ENCODE measurements around the gene AKAP12. TPM values are rescaled to one million over a fixed set of nuclear protein-coding genes. Genes with fewer than 3 reads are reported as not detected.

AKAP12 gene, protein sequence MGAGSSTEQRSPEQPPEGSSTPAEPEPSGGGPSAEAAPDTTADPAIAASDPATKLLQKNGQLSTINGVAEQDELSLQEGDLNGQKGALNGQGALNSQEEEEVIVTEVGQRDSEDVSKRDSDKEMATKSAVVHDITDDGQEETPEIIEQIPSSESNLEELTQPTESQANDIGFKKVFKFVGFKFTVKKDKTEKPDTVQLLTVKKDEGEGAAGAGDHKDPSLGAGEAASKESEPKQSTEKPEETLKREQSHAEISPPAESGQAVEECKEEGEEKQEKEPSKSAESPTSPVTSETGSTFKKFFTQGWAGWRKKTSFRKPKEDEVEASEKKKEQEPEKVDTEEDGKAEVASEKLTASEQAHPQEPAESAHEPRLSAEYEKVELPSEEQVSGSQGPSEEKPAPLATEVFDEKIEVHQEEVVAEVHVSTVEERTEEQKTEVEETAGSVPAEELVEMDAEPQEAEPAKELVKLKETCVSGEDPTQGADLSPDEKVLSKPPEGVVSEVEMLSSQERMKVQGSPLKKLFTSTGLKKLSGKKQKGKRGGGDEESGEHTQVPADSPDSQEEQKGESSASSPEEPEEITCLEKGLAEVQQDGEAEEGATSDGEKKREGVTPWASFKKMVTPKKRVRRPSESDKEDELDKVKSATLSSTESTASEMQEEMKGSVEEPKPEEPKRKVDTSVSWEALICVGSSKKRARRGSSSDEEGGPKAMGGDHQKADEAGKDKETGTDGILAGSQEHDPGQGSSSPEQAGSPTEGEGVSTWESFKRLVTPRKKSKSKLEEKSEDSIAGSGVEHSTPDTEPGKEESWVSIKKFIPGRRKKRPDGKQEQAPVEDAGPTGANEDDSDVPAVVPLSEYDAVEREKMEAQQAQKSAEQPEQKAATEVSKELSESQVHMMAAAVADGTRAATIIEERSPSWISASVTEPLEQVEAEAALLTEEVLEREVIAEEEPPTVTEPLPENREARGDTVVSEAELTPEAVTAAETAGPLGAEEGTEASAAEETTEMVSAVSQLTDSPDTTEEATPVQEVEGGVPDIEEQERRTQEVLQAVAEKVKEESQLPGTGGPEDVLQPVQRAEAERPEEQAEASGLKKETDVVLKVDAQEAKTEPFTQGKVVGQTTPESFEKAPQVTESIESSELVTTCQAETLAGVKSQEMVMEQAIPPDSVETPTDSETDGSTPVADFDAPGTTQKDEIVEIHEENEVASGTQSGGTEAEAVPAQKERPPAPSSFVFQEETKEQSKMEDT (N-terminal part only)
- polyA plus RNA-seq (2013, experiment 1 of 2): 44.8 TPM
- polyA plus RNA-seq (2013, experiment 2 of 2): 49.1 TPM

DNA sequence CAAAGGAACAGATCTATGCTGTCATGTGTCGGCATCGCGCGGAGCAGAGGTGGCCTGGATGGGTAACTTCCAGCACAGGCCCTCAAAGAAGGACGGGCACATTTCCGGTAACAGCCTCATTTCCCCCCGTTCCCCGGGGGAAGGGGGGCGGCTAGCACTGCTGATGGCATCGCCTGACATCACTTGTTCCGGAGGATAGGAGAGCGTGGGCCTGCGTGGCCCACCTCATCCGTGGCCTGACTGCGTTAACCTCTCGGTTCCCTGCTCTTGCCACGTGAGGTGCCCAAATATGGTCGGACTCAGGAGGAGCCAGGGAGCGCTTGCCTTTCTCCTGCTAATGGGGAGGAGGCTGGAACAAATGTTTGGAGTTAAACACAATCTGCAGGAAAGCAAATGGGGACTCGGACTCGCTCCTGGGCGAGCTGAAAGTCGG is at the start of gene AKAP12:
TSS of gene AKAP12 (plus strand) at position 365 of the 433 bp plus-strand sequence. CDS start 596 bp downstream, outside the sequence.
- Histone ChIP-seq H3K4me3 (ENCODE audit: low read length) (peak within 1 kb of the TSS; percentile 91), H3K9ac (ENCODE audit: low read depth, low read length) (peak within 1 kb of the TSS; percentile 78), H3K27me3 (ENCODE audit: insufficient read depth, low read length) (peaks cover 12% of the 10 kb centered on the region; the same call in 1 of the 2 replicates), H3K4me1 (ENCODE audit: insufficient read depth, low read length) (peaks cover 21% of the 10 kb centered on the region), H3K9me3 (ENCODE audit: insufficient read depth, low read depth, low read length) (no peaks in the 10 kb centered on the region), H3K27ac (ENCODE audit: low read depth, low read length) (peak within 1 kb of the TSS; percentile 94), H3K36me3 (ENCODE audit: insufficient read depth, low read length) (no peaks in the 10 kb centered on the region)
- 10% methylated on average over 23 of the region's 23 CpGs for WGBS

DNA sequence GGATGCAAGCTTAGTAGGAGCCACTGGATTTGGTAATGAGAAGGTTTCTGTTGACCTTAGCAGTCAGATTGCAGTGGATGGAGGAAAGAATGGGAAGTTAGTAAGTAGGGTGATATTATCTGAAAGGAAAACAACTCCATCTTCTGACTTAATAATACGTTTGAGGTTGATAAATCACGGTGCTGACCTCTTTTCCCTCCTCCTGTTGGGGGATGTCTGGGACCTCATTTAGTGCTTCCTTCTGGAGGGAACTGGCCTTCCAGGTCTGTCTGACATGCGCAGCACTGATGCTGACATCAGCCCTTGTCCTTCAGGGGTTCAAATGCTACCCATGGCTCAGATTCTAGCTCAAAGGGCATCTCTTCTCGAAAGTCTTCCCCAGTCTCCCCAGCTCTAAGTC is 48.2 kb upstream of the AKAP12 start:
- 87% methylated on average over 4 of the region's 4 CpGs for WGBS
- Histone ChIP-seq H3K27ac (ENCODE audit: low read depth, low read length) (no peak overlapping the region), H3K27me3 (ENCODE audit: insufficient read depth, low read length) (no peaks in the 10 kb centered on the region), H3K9me3 (ENCODE audit: insufficient read depth, low read depth, low read length) (no peaks in the 10 kb centered on the region), H3K4me3 (ENCODE audit: low read length) (no peak overlapping the region), H3K36me3 (ENCODE audit: insufficient read depth, low read length) (no peaks in the 10 kb centered on the region), H3K9ac (ENCODE audit: low read depth, low read length) (no peak overlapping the region), H3K4me1 (ENCODE audit: insufficient read depth, low read length) (peaks cover 5% of the 10 kb centered on the region; the same call in 1 of the 2 replicates)

DNA sequence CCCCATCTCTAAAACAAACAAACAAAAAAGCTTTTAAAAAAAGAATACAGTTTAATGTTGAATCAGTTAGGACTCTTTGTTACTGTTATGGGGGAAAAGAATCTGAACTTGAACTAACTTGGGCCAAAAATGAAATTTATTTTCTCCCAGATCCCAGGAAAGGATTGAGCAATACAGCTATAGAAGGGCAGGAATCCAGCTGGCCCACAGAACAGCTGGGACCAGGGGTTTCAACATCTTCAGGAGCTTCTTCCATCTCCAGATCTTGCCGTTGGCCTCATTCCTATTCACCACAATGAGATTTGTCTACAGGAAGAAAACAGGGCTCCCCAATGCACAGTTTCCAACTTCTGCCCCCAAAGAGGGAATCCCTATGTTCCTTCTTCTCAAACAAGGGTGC is 43.2 kb upstream of the AKAP12 start:
- Histone ChIP-seq H3K27me3 (ENCODE audit: insufficient read depth, low read length) (no peaks in the 10 kb centered on the region), H3K4me1 (ENCODE audit: insufficient read depth, low read length) (no peaks in the 10 kb centered on the region), H3K9ac (ENCODE audit: low read depth, low read length) (no peak overlapping the region), H3K4me3 (ENCODE audit: low read length) (no peak overlapping the region), H3K27ac (ENCODE audit: low read depth, low read length) (no peak overlapping the region), H3K36me3 (ENCODE audit: insufficient read depth, low read length) (no peaks in the 10 kb centered on the region), H3K9me3 (ENCODE audit: insufficient read depth, low read depth, low read length) (no peaks in the 10 kb centered on the region)
- WGBS: 96% methylated on average over 1 of the region's 1 CpG

DNA sequence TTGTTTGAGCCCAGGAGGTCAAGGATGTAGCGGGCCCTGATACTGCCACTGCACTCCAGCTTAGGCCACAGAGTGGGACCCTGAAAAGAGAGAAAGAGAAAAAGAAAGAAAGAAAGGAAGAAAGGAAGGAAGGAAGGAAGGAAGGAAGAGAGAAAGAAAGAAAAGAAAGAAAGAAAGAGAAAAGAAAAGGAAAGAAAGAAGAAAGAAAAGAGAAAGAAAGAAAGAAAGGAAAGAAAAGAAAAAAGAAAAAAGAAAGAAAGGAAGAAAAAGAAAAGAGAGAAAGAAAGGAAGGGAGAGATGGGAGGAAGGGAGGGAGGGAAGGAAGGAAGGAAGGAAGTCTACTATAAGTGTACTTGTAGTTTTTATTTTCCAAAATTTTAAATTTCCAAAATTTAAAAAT is 42.2 kb upstream of the AKAP12 start:
- Histone ChIP-seq H3K9me3 (ENCODE audit: insufficient read depth, low read depth, low read length) (no peaks in the 10 kb centered on the region), H3K9ac (ENCODE audit: low read depth, low read length) (no peak overlapping the region), H3K4me3 (ENCODE audit: low read length) (no peak overlapping the region), H3K27me3 (ENCODE audit: insufficient read depth, low read length) (no peaks in the 10 kb centered on the region), H3K27ac (ENCODE audit: low read depth, low read length) (no peak overlapping the region), H3K36me3 (ENCODE audit: insufficient read depth, low read length) (no peaks in the 10 kb centered on the region), H3K4me1 (ENCODE audit: insufficient read depth, low read length) (no peaks in the 10 kb centered on the region)
- WGBS: 88% methylated on average over 1 of the region's 1 CpG

DNA sequence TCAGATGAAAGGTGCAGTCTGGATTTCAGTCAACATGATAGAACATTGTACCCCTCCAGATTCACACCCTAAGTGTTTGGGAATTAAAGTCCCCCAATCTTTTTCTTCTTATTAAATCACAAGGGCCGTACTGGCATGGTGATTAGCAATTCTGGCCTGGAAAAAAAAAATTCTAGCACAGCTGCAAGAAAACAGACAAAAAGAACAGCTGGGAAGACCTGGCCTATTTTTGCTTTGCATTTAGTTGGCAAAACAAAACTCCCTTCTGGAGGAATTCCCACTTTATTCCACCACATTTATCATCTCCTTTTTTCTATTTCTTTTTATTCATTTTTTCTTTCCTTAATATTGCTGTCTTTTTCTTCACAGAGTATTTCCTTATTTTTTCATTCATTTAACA is 39.8 kb upstream of the AKAP12 start:
- no peak overlapping the region for H3K9ac ChIP-seq (ENCODE audit: low read depth, low read length)
- no peak overlapping the region for H3K27ac ChIP-seq (ENCODE audit: low read depth, low read length)
- no peaks in the 10 kb centered on the region for H3K4me1 ChIP-seq (ENCODE audit: insufficient read depth, low read length)
- 86% methylated on average over 1 of the region's 1 CpG for WGBS
- H3K36me3 ChIP-seq (ENCODE audit: insufficient read depth, low read length): no peaks in the 10 kb centered on the region
- no peaks in the 10 kb centered on the region for H3K27me3 ChIP-seq (ENCODE audit: insufficient read depth, low read length)
- H3K9me3 ChIP-seq (ENCODE audit: insufficient read depth, low read depth, low read length): no peaks in the 10 kb centered on the region
- H3K4me3 ChIP-seq (ENCODE audit: low read length): no peak overlapping the region

DNA sequence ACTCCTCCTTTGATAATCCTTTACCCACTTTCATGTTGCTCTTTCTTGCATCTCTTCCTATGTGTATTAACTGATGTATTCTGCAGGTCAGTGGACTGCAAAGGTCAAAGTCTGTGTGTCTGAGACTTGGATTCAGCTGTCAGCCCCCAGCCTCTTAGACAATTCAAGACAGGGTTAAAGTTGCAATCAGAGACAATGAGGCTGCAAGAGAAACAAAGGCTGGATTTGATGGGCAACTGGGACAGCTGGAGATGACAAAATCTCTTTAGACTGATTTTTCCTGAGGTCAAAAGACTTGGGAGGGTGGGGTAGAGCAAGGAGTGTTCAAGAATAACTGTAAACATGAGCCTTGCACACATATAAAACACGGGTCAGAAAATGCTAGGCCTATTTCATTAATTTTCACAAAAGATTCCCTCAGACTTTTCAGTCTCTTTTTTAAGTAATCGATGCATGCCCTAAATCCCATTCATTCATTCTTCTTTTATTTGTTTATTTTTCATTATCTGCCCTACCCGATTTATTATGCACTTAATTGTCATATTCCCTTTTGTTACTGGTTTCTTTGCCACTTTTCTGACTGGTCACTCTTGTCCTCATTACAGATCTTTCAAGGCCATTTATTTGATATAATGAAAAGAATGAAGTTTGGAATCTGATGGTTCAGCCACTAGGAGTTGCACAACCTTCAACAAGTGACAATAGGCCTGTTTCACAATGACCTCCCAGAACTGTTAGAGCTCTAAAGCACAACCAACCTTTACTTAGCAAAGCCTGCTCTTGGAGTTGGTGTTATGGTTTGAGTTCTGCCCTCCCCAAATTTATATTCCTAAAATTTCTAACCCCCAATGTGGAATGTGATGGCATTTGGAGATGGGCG is 33.8 kb upstream of the AKAP12 start:
- H3K36me3 ChIP-seq (ENCODE audit: insufficient read depth, low read length): no peaks in the 10 kb centered on the region
- no peak overlapping the region for H3K9ac ChIP-seq (ENCODE audit: low read depth, low read length)
- no peaks in the 10 kb centered on the region for H3K27me3 ChIP-seq (ENCODE audit: insufficient read depth, low read length)
- H3K9me3 ChIP-seq (ENCODE audit: insufficient read depth, low read depth, low read length): 0 out of 2 replicates have a peak, but pooled peaks cover 2% of the 10 kb centered on the region
- no peak overlapping the region for H3K4me3 ChIP-seq (ENCODE audit: low read length)
- WGBS: 93% methylated on average over 4 of the region's 4 CpGs
- no peak overlapping the region for H3K27ac ChIP-seq (ENCODE audit: low read depth, low read length)
- H3K4me1 ChIP-seq (ENCODE audit: insufficient read depth, low read length): no peaks in the 10 kb centered on the region

DNA sequence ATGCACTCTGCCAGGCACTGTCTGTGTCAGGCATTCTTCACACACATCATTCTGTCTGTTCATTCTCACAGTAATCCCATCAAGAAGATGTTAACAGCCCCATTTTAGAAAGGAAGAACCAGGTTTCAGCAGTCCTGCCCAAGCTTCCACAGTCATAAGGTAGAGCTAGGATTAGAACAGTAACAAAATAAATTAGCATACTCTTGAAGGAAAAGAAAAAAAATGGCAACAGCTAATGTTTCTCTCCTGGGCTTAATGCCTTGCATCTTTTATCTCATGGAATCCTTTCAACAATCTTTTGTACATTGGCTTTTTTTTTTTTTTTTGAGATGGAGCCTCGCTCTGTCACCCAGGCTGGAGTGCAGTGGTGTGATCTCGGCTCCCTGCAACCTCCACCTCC is 32.1 kb upstream of the AKAP12 start:
- Histone ChIP-seq H3K4me3 (ENCODE audit: low read length) (no peak overlapping the region), H3K27me3 (ENCODE audit: insufficient read depth, low read length) (no peaks in the 10 kb centered on the region), H3K4me1 (ENCODE audit: insufficient read depth, low read length) (no peaks in the 10 kb centered on the region), H3K36me3 (ENCODE audit: insufficient read depth, low read length) (no peaks in the 10 kb centered on the region), H3K9me3 (ENCODE audit: insufficient read depth, low read depth, low read length) (peaks cover 7% of the 10 kb centered on the region; the same call in 1 of the 2 replicates), H3K9ac (ENCODE audit: low read depth, low read length) (no peak overlapping the region), H3K27ac (ENCODE audit: low read depth, low read length) (no peak overlapping the region)
- 95% methylated on average over 2 of the region's 2 CpGs for WGBS

DNA sequence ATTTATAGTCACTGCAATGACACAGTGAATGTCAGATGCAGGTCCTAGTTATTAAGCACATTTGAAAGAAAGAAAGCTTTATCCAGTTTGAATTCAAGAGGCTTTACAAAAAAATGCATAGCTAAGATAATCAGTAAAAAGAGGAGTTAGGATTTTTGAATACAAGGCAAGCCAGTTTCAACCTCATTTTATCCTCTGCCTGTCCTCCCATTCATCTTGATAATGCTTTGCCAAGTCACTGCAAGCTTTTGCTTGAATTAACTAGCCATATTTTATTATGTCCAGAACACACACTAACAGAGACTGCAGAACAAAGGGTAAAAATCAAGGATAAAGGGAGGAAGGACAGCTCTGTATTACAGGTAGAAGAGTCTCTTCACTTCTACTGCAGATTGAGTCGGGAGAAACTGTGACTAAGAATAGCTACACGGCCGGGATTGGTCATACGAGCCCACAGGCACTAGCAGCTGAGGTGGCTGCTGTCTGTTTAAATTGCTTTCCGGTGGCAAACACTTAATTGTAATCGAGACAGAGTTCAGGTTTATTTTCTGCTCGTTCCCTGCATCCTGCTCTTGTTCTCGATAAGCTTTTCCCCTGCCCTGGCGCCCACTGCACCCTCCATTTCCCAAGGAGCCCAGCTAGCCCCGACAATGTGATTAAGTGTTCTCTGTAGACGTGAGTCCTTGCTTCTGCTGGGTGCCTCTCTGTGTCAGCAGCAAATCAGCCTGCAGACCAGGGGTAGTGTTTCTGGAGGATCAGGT is 30.5 kb upstream of the AKAP12 start:
- Histone ChIP-seq H3K27me3 (ENCODE audit: insufficient read depth, low read length) (no peaks in the 10 kb centered on the region), H3K9me3 (ENCODE audit: insufficient read depth, low read depth, low read length) (peaks cover 7% of the 10 kb centered on the region; the same call in 1 of the 2 replicates), H3K4me1 (ENCODE audit: insufficient read depth, low read length) (no peaks in the 10 kb centered on the region), H3K27ac (ENCODE audit: low read depth, low read length) (no peak overlapping the region), H3K4me3 (ENCODE audit: low read length) (no peak overlapping the region), H3K36me3 (ENCODE audit: insufficient read depth, low read length) (no peaks in the 10 kb centered on the region), H3K9ac (ENCODE audit: low read depth, low read length) (no peak overlapping the region)
- 79% methylated on average over 11 of the region's 11 CpGs for WGBS

DNA sequence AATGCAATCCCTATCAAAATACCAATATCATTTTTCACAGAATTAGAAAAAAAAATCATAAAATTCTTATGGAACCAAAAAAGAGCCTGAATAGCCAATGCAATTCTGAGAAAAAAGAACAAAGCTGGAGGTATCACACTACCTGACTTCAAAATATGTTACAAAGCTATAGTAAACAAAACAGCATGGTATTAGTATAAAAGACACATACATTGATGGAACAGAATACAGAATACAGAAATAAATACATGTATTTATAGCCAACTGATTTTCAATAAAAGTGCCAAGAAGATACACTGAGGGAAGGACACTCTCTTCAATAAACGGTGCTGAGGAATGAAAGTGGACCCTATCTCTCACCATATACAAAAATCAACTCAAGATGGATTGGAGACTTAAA is 28.7 kb upstream of the AKAP12 start:
- H3K9me3 ChIP-seq (ENCODE audit: insufficient read depth, low read depth, low read length): peaks cover 7% of the 10 kb centered on the region; the same call in 1 of the 2 replicates
- WGBS: 100% methylated on average over 1 of the region's 1 CpG
- H3K27me3 ChIP-seq (ENCODE audit: insufficient read depth, low read length): no peaks in the 10 kb centered on the region
- no peak overlapping the region for H3K9ac ChIP-seq (ENCODE audit: low read depth, low read length)
- H3K4me3 ChIP-seq (ENCODE audit: low read length): no peak overlapping the region
- no peaks in the 10 kb centered on the region for H3K4me1 ChIP-seq (ENCODE audit: insufficient read depth, low read length)
- H3K36me3 ChIP-seq (ENCODE audit: insufficient read depth, low read length): no peaks in the 10 kb centered on the region
- no peak overlapping the region for H3K27ac ChIP-seq (ENCODE audit: low read depth, low read length)

All from HUES64 (cell line).